ENCODE results near the gene LCP1. TPM values are rescaled to one million over a fixed set of nuclear protein-coding genes. Genes with fewer than 3 reads are reported as not detected.

Gene LCP1
- total and polyA plus RNA-seq, 9 of the 15 experiments (the other 6 are each of a cell fraction or from before 2014, with no cell fraction given): 83.0 to 255 (median 163) TPM

GRCh38 chr13:46158983-46159382 lies 23.0 kb downstream of the LCP1 start (continued):
- TF ChIP-seq, protein P1, sequence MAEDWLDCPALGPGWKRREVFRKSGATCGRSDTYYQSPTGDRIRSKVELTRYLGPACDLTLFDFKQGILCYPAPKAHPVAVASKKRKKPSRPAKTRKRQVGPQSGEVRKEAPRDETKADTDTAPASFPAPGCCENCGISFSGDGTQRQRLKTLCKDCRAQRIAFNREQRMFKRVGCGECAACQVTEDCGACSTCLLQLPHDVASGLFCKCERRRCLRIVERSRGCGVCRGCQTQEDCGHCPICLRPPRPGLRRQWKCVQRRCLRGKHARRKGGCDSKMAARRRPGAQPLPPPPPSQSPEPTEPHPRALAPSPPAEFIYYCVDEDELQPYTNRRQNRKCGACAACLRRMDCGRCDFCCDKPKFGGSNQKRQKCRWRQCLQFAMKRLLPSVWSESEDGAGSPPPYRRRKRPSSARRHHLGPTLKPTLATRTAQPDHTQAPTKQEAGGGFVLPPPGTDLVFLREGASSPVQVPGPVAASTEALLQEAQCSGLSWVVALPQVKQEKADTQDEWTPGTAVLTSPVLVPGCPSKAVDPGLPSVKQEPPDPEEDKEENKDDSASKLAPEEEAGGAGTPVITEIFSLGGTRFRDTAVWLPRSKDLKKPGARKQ (CRISPR knock-in tag; IDR thresholded peaks at IDR 0.05): no peak
- TF ChIP-seq YBX1 (IDR thresholded peaks at IDR 0.05) (no peak), CBX5 (IDR thresholded peaks at IDR 0.05; ENCODE audit: borderline replicate concordance, low read depth) (no peak), GATAD2A (IDR thresholded peaks at IDR 0.05) (no peak), CTBP1 (IDR thresholded peaks at IDR 0.05; ENCODE audit: borderline replicate concordance) (no peak), TCF7 (IDR thresholded peaks at IDR 0.05; ENCODE audit: borderline replicate concordance) (no peak)

GRCh38 chr13:46158222-46158621 lies 23.8 kb downstream of the LCP1 start:
- Histone ChIP-seq H3K9me3 (replicated peaks; ENCODE audit: control insufficient read depth, insufficient read depth, low read depth, low read length) (no peaks in the 10 kb centered on the region), H3K79me2 (ENCODE audit: control insufficient read depth, insufficient read depth, low read length) (peaks cover 28% of the 10 kb centered on the region), H3K4me1 (replicated peaks in 1 of 2; ENCODE audit: control insufficient read depth in 2 of 2, insufficient read depth in 2 of 2, low read length in 2 of 2) (peaks cover 0 to 5% of the 10 kb centered on the region in 2 experiments; a peak in 2 of 5 replicates), H3K4me3 (no peak overlapping the region), H3K9me1 (ENCODE audit: control insufficient read depth, insufficient read depth, low read length) (no peaks in the 10 kb centered on the region), H3K36me3 (ENCODE audit: control insufficient read depth, insufficient read depth, low read length) (peaks cover 66% of the 10 kb centered on the region; the same call in 2 of the 3 replicates), H3K9ac (ENCODE audit: insufficient read depth in 1 of 2, low read depth in 2 of 2, low read length in 2 of 2) (no peak overlapping the region), H3K27me3 (ENCODE audit: control insufficient read depth in 2 of 2, insufficient read depth in 2 of 2, low read length in 2 of 2) (no peaks in the 10 kb centered on the region), H4K20me1 (replicated peaks; ENCODE audit: control insufficient read depth, insufficient read depth, low read length) (0 out of 2 replicates have a peak, but pooled peaks cover 4% of the 10 kb centered on the region), H3K27ac (ENCODE audit: extremely low read depth, low read depth, low read length) (no peak overlapping the region), H3K4me2 (ENCODE audit: insufficient read depth, low read length) (no peak overlapping the region), H2AFZ (ENCODE audit: low read depth, low read length) (no peak overlapping the region)
- in situ Hi-C loops (cut with MboI) (loop anchor here (10.0 kb wide), 1 partner anchor 137 kb away; no protein-coding TSS in a partner anchor), intact Hi-C loops (cut with micrococcal nuclease) (no loop called here)
- ATAC-seq (no peak), DNase-seq (ENCODE audit: extremely low read depth in 1 of 4, low spot score in 3 of 4) (no peak), FAIRE-seq (no peak)
- WGBS (ENCODE audit: insufficient coverage, low coverage, missing lambda C conversion rate): 91% methylated on average over 2 of the region's 2 CpGs
- no TSS peak for BruUV-seq (replicated peaks)
- POLR2A ChIA-PET: interaction anchor here (0.6 to 0.7 kb wide), 2 partner anchors 42 to 84 kb away, joined by 3 read pairs; no protein-coding TSS in a partner anchor
- CTCF ChIA-PET (ENCODE audit: low intra/inter-chr PET ratio): no interaction called here
- no peak for TF ChIP-seq HDAC3 (IDR thresholded peaks at IDR 0.05; ENCODE audit: borderline replicate concordance, partially characterized antibody)
- no peak for TF ChIP-seq ZNF121 (CRISPR knock-in tag; conservative IDR thresholded peaks at IDR 0.05)
- no peak for TF ChIP-seq TFAM (CRISPR knock-in tag; conservative IDR thresholded peaks at IDR 0.05)
- TF ChIP-seq, protein P2, sequence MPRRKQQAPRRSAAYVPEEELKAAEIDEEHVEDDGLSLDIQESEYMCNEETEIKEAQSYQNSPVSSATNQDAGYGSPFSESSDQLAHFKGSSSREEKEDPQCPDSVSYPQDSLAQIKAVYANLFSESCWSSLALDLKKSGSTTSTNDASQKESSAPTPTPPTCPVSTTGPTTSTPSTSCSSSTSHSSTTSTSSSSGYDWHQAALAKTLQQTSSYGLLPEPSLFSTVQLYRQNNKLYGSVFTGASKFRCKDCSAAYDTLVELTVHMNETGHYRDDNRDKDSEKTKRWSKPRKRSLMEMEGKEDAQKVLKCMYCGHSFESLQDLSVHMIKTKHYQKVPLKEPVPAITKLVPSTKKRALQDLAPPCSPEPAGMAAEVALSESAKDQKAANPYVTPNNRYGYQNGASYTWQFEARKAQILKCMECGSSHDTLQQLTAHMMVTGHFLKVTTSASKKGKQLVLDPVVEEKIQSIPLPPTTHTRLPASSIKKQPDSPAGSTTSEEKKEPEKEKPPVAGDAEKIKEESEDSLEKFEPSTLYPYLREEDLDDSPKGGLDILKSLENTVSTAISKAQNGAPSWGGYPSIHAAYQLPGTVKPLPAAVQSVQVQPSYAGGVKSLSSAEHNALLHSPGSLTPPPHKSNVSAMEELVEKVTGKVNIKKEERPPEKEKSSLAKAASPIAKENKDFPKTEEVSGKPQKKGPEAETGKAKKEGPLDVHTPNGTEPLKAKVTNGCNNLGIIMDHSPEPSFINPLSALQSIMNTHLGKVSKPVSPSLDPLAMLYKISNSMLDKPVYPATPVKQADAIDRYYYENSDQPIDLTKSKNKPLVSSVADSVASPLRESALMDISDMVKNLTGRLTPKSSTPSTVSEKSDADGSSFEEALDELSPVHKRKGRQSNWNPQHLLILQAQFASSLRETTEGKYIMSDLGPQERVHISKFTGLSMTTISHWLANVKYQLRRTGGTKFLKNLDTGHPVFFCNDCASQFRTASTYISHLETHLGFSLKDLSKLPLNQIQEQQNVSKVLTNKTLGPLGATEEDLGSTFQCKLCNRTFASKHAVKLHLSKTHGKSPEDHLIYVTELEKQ (CRISPR knock-in tag; IDR thresholded peaks at IDR 0.05): no peak
- TF ChIP-seq DEAF1 (CRISPR knock-in tag; IDR thresholded peaks at IDR 0.05): no peak
- no peak for TF ChIP-seq TOE1 (IDR thresholded peaks at IDR 0.05; ENCODE audit: borderline replicate concordance)
- TF ChIP-seq TOE1 (CRISPR knock-in tag; IDR thresholded peaks at IDR 0.05; ENCODE audit: borderline replicate concordance, low read depth): no peak
- TF ChIP-seq MTA2 (IDR thresholded peaks at IDR 0.05; ENCODE audit: low read depth): no peak
- TF ChIP-seq ZNF12 (CRISPR knock-in tag; IDR thresholded peaks at IDR 0.05): no peak

Data from K562 (cell line).